GM23248 (cell line): Measurements from ENCODE around the gene NACC2.

Experiments used
- EZH2 ChIP-seq: fragments of 200-600 bp; sonication (generic); IDR thresholded peaks from 2 replicates; pipeline ENCODE4 v1.6.1; 2018; ENCODE audit warnings: antibody characterized with exemption, mild to moderate bottlenecking; ENCODE audit not compliant: insufficient read depth, poor library complexity, severe bottlenecking
- EZH2phosphoT487 ChIP-seq: fragments of 200-600 bp; sonication (generic); IDR thresholded peaks from 2 replicates; pipeline ENCODE4 v1.6.1; 2018; ENCODE audit warnings: antibody characterized with exemption, moderate library complexity, mild to moderate bottlenecking, low read depth; ENCODE audit not compliant: insufficient read depth

GRCh38 chr9:136045595-136046553 lies 49.2 kb downstream of the NACC2 start:
- no peak for TF ChIP-seq EZH2phosphoT487
- TF ChIP-seq EZH2, result no peak
